ENCODE results near the gene TBC1D5.
"Not testable (repeated sequence)": the region's sequence is repeated elsewhere in the genome, so short reads cannot be mapped to it uniquely, and the experiment has no call there.

TBC1D5 gene

GRCh38 chr3:17640466-17640865, 102.0 kb downstream of the TBC1D5 start:
- no peak for DNase-seq

DNA sequence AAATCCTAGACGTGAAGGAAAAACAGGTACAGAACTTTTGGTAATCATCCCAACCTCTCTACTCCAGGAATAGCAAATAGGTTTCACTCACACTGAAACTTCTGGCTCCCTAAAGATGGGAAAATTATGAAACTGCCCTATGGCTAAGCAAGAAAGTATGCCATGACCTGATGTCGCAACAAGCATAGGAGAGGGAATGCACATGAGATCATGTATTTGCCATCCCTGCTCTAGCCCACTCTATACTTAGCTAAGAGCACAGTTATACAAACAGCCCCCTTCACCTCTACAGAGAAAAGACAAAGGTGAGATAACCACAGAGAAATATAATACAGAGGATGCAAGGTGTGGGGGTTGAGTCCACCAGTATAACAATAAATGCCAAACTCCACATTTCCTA, 102.7 kb downstream of the TBC1D5 start:
- no peak for DNase-seq

GRCh38 chr3:17639257-17639656, 103.2 kb downstream of the TBC1D5 start:
- DNase-seq, result no peak

- DNase-seq, result no peak
These were observed 104.1 kb downstream of the TBC1D5 start for GRCh38 chr3:17638356-17638755.

DNA sequence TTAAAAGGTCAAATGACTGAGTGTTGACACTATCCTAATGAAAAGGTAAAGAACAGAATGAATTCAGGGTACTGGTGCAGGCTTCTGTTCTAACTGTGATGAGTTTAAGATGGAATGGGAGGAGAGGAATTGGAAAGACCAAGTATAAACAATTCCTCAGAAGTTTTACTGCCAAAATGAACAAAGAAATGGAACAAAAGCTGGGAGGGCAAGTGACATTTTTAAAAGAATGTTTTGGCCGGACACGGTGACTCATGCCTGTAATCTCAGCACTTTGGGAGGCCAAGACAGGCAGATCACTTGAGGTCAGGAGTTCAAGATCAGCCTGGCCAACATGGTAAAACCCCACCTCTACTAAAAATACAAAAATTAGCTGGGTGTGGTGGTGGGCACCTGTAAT, 106.8 kb downstream of the TBC1D5 start:
- not testable (repeated sequence) for DNase-seq

- DNase-seq, result no peak
These were observed 107.5 kb downstream of the TBC1D5 start for GRCh38 chr3:17634964-17635363.

DNA sequence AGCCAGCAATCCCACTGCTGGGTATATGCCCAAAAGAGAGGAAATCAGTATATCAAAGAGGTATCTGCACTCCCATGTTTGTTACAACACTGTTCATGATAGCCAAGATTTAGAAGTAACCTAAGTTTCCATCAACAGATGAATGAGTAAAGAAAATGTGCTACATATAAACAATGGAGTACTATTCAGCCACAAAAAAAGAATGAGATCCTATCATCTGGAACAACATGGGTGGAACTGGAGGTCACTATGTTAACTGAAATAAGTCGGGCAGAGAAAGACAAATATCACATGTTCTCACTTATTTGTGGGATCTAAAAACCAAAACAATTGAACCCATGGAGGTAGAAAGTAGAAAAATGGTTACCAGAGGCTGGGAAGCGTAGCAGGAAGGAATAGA, 108.2 kb downstream of the TBC1D5 start:
- DNase-seq, result no peak

DNA sequence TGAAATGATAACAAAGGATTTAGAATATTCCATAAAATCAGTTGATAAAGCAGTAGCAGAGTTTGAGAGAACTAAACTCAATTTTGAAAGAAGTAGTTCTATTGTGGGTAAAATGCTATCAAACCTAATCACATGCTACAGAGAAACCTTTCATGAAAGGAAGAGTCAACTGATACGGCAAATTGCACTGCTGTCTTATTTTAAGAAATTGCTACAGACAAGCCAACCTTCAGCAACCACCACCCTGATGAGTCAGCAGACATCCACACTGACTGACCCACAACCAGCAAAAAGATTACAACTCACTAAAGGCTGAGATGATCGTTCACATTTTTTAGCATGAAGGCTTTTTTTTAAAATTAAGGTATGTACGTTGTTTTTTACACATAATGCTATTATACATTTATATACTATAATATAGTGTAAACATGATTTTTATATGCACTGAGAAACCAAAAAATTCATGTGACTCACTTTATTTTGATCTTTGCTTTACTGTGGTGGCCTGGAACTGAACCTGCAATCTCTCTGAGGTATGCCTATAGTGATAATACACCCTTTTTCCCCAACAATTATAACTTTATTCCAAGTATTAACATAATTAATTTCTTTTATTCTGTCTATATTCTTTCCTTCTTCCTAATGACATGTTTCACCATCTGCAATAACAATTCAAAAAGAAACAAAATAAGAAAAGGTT, 109.9 kb downstream of the TBC1D5 start:
- DNase-seq, result no peak

DNA sequence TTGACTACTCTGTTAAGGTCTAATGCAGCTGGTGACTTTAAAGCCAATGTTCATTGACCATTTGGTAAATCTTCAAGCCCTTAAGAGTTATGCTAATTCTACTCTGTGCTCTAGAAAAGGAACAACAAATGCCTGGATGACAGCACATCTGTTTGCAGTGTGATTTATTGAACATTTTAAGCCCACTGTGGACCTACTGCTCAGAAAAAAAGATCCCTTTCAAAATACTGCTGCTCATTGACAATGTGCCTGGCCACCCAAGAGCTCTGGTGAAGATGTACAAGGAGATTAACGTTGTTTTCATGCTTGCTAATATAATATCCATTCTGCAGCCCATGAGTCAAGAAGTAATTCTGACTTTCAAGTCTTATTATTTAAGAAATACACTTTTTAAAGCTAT, 110.8 kb downstream of the TBC1D5 start:
- no peak for DNase-seq

GRCh38 chr3:17629400-17629799, 113.0 kb downstream of the TBC1D5 start:
- DNase-seq, result no peak

- DNase-seq, result no peak
These were observed 116.0 kb downstream of the TBC1D5 start for GRCh38 chr3:17626395-17626794.

GRCh38 chr3:17625133-17625532, 117.3 kb downstream of the TBC1D5 start:
- DNase-seq, result no peak

- DNase-seq, result no peak
These were observed 119.0 kb downstream of the TBC1D5 start for GRCh38 chr3:17623464-17623863.

DNA sequence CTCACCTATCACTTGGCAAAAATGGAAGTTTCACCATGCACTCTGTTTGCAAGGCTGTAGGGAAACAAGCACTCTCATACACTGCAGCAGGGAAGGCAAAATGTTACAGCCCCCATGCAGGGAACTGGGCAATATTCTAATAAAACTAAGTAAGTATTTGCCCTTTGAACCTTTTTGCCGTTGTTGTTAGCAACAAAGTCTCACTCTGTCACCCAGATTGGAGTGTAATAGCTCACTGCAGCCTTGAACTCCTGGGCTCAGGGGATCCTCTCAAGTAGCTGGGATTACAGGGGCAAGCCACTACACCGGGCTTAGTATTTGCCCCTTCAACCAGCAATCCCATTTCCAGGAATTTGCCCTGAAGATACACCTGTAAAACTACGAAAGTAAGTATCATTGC, 122.5 kb downstream of the TBC1D5 start:
- no peak for DNase-seq

GRCh38 chr3:17613017-17613416, 129.4 kb downstream of the TBC1D5 start:
- not testable (repeated sequence) for DNase-seq

GRCh38 chr3:17607905-17608304, 134.5 kb downstream of the TBC1D5 start:
- no peak for DNase-seq

GRCh38 chr3:17605934-17606333, 136.5 kb downstream of the TBC1D5 start:
- DNase-seq, result no peak

DNA sequence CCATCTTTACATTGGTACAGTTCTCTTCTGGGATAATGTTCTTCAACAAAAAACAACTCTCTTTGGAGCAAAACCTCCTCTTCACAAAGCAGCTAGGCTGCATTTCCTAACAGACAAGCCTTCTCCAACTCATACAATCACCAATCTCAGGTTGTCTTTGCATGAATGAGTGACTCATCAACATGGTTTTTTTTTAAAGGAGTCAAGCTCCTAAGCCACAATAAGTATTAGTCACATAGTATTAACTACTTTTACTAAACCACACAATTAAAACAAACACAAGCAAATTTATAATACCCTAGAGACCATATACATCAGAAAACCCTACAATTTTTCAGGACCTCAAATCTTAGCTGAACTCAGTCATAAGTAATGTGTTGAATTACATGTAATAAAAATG, 137.4 kb downstream of the TBC1D5 start:
- DNase-seq, result no peak

DNA sequence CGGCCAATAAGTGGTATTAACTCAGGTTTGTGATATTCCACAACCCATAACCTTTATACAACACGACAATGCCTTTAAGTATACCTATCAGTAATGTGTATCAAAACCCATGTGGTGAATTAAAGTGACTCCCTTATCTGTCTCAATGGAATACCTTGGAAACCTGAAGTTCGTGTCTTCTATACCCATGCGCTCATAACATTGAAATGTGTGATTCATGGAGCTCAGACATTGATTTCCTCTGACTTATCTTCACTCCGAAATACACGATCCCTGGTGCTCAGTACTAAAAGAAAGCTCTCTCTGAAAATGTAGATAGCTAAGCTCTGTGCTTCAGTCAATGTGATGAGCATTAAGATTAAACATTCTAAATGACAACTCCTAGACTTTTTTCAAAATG, 140.3 kb downstream of the TBC1D5 start:
- no peak for DNase-seq

DNA sequence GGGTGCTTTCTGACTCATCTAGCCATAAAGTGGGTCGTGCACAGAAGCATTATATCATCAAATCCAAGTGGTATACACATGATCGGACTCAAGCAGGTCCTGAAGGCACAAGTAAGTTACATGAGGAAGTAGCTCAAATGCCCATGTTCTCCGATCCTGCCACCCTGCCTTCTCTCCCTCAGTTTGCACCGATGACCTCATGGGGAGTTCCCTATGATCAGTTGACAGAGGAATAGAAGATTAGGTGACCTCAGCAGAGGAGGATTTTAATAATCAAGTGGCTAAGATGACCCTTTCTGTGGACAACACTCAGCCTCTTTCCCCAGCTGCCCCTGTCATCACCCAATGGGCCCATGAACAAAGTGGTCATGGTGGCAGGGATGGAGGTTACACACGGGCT, 149.5 kb downstream of the TBC1D5 start:
- DNase-seq, result no peak

GRCh38 chr3:17590465-17590864, 152.0 kb downstream of the TBC1D5 start:
- DNase-seq, result no peak

DNA sequence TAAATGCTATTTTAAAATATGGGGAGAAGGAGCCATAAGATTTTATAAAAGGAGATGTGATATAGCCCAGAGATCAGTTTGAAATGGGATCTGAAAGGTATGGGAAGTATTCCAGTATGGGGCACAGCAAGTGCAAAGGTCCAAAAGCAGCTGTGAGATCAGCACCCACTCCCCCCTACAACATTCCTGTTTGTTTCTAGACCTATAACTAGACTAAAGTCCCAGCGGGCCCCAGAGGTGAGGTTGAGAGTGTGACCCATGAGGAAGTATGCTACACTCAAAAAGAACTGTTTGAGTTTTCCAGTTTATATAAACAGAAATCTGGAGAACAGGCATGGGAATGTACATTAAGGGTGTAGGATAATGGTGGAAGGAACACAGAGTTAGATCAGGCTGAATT, 152.5 kb downstream of the TBC1D5 start:
- DNase-seq, result no peak

GRCh38 chr3:17588422-17588821, 154.0 kb downstream of the TBC1D5 start:
- DNase-seq, result no peak

GRCh38 chr3:17585394-17586325, 156.8 kb downstream of the TBC1D5 start:
- DNase-seq, result no peak
